Heart right ventricle (tissue), 16 donors: ENCODE data around the gene TOX2. TPM values are rescaled to one million over a fixed set of nuclear protein-coding genes. Genes with fewer than 3 reads are reported as not detected.

Experiments
- ATAC-seq, 8 donors: fragments of 200-7000 bp; cut with Tn5 transposase; one replicate each; pipeline ENCODE4 v1.9.1; 2020; ENCODE audit warnings: mild to moderate bottlenecking in 8 of 8, moderate library complexity in 8 of 8, moderate number of reproducible peaks in 1 of 8
- DNase-seq, 2 donors: peaks; one replicate each; pipeline ENCODE4 v3.0.0-alpha.2; 2020
- H3K27ac ChIP-seq, 10 donors: fragments of 200-600 bp; sonication (generic) in 2 of 10; one replicate each; pipeline versions ENCODE4 v1.5.0 to v1.8.0; 2020 to 2022; ENCODE audit warnings: mild to moderate bottlenecking in 3 of 10
- H3K27me3 ChIP-seq, 7 donors: fragments of 200-600 bp; one replicate each; pipeline ENCODE4 v1.8.0; 2021 to 2022; ENCODE audit warnings: mild to moderate bottlenecking in 2 of 7
- H3K36me3 ChIP-seq, 9 donors: fragments of 200-600 bp; sonication (generic) in 1 of 9; one replicate each; pipeline versions ENCODE4 v1.5.0 to v1.8.0; 2020 to 2022; ENCODE audit warnings: mild to moderate bottlenecking in 2 of 9
- H3K4me1 ChIP-seq, 9 donors: fragments of 200-600 bp; sonication (generic) in 1 of 9; one replicate each; pipeline versions ENCODE4 v1.5.0 to v1.8.0; 2020 to 2022; ENCODE audit warnings: mild to moderate bottlenecking in 4 of 9
- H3K4me3 ChIP-seq, 10 donors: fragments of 200-600 bp; sonication (generic) in 2 of 10; one replicate each; pipeline versions ENCODE4 v1.5.0 to v1.8.0; 2020 to 2022; ENCODE audit warnings: mild to moderate bottlenecking in 7 of 10, moderate library complexity in 2 of 10
- H3K9me3 ChIP-seq, 11 donors: fragments of 200-600 bp in 10 of 11; sonication (generic) in 2 of 11; one replicate each; pipeline versions ENCODE4 v1.5.0 to v1.8.0; 2013 to 2022; ENCODE audit warnings: mild to moderate bottlenecking in 2 of 11, control low read depth in 1 of 11, moderate library complexity in 1 of 11
- CTCF ChIP-seq, 9 donors: fragments of 200-600 bp; sonication (generic) in 2 of 9; IDR thresholded peaks; one replicate each; pipeline versions ENCODE4 v1.5.0 to v1.8.0; 2021 to 2022; ENCODE audit warnings: antibody characterized with exemption in 9 of 9, mild to moderate bottlenecking in 5 of 9, moderate library complexity in 1 of 9
- WGBS, 2 donors: extraction: QIAGEN DNeasy Blood & Tissue Kit; methylation state at CpG; one replicate each; pipeline ENCODE4 v1.1.7; 2013; ENCODE audit warnings: inconsistent platforms in 1 of 2; 5-methylcytosine and 5-hydroxymethylcytosine counted together
- intact Hi-C, 10 donors: fragments of 100-400 bp; cut with DNase I; formaldehyde crosslinking; loops; one replicate each; pipeline versions ENCODE4 v1.11.1 to v1.14.2; 2022
- polyA plus RNA-seq, 2 donors: library from polyadenylated mRNA; stranded (reverse); fragments of 200-250 nt; gene quantifications; one replicate each; pipeline ENCODE4 v1.2.3, GENCODE V29; 2013
- total RNA-seq, 10 donors: library from RNA; stranded (reverse); fragmentation: NEBNext Ultra II Directional in 3 of 10; extraction: Animal tissue kit (Norgen Biotek cat#: 25700) in 3 of 10; gene quantifications; one replicate each; pipeline versions ENCODE4 v1.2.1 to v1.2.4, GENCODE V29; 2021 to 2023
- donor health status: Arrhythmogenic right ventricular cardiomyopathy.
- donor health status: ischemic (EF 13 %, LVEDD 7.1; RV severe dilation, severe dysfunction).
- donor health status: healthy with polysubstance abuse.
- donor health status: DM: no; HTN: yes; CAD: no.
- donor health status: DM: no; HTN: no; CAD: no.
- donor health status: ischemic (EF 25% LVEDD 6.9; RV normal size, moderate dysfunction).
- donor health status: ischemic (EF 25% LVEDD 5.7; RV mildly dilated, moderate dysfunction).
- donor health status: healthy.
- donor health status: DM: yes; HTN: yes; CAD: no.
- donor health status: Ischemic cardiomyopathy.
- donor health status: ischemic (EF 35%, LVEDD 5.7; RV mildly dilated, moderate dysfunction).
- donor health status: nonischemic (EF 11% LVEDD 7.7; RV severe dilation, severe dysfunction).
- donor health status: DM: yes; HTN: yes; CAD: no.
- donor health status: PGD.
- donor health status: ischemic (EF 29% LVEDD 5.4; RV normal size, mild dysfunction).
- donor health status: nonischemic (EF 23%, LVEDD 6.1; RV moderate dilation, normal function).

TOX2 gene
- total and polyA plus RNA-seq, 12 donors: 0.25 to 2.0 (median 1.1) TPM

GRCh38 chr20:44070139-44070900, 155.7 kb downstream of the TOX2 start:
- DNase-seq: no peak
- WGBS, 2 donors: 74 to 88% methylated on average over 17 of the region's 17 CpGs
- Histone ChIP-seq H3K9me3 (no peaks in the 10 kb centered on the region), H3K27me3 (peaks cover 0 to 6% (median 0%) of the 10 kb centered on the region in 7 donors), H3K27ac (peak overlapping the region in 1 of 10 donors; percentile 86), H3K36me3 (no peaks in the 10 kb centered on the region), H3K4me3 (peak overlapping the region in 1 of 10 donors; percentile 27), H3K4me1 (peaks cover 0 to 56% (median 5%) of the 10 kb centered on the region in 9 donors)
- intact Hi-C loops: loop anchor here in 2 of 10 donors (5.0 to 10.0 kb wide), 3 partner anchors 226 to 616 kb away; partner anchors contain the start of gene SRSF6 (in 1 of the 2)
- TF ChIP-seq CTCF (IDR thresholded peaks at IDR 0.05): no peak
- ATAC-seq: no peak

- Histone ChIP-seq H3K4me3 (no peak overlapping the region), H3K9me3 (no peaks in the 10 kb centered on the region), H3K27ac (no peak overlapping the region), H3K36me3 (no peaks in the 10 kb centered on the region), H3K27me3 (peaks cover 0 to 6% (median 0%) of the 10 kb centered on the region in 7 donors), H3K4me1 (peaks cover 0 to 62% (median 5%) of the 10 kb centered on the region in 9 donors)
- intact Hi-C loops: loop anchor here in 2 of 10 donors (5.0 to 10.0 kb wide), 3 partner anchors 226 to 616 kb away; partner anchors contain the start of gene SRSF6 (in 1 of the 2)
- WGBS, 2 donors: 83 to 91% methylated on average over 10 of the region's 10 CpGs
- no peak for DNase-seq
- ATAC-seq: no peak
- no peak for TF ChIP-seq CTCF (IDR thresholded peaks at IDR 0.05)
These were observed 156.4 kb downstream of the TOX2 start for GRCh38 chr20:44071057-44071456.

GRCh38 chr20:44071526-44072111, 157.0 kb downstream of the TOX2 start:
- no peak overlapping the region for H3K4me3 ChIP-seq
- intact Hi-C loops: loop anchor here in 2 of 10 donors (5.0 to 10.0 kb wide), 3 partner anchors 227 to 617 kb away; partner anchors contain the start of gene SRSF6 (in 1 of the 2)
- 80 to 86% methylated on average over 11 of the region's 11 CpGs for WGBS, 2 donors
- peaks cover 0 to 6% (median 0%) of the 10 kb centered on the region in 7 donors for H3K27me3 ChIP-seq
- H3K9me3 ChIP-seq: no peaks in the 10 kb centered on the region
- peaks cover 0 to 62% (median 5%) of the 10 kb centered on the region in 9 donors for H3K4me1 ChIP-seq
- no peak for DNase-seq
- no peak overlapping the region for H3K27ac ChIP-seq
- H3K36me3 ChIP-seq: no peaks in the 10 kb centered on the region
- TF ChIP-seq CTCF (IDR thresholded peaks at IDR 0.05): no peak
- ATAC-seq: no peak

GRCh38 chr20:44072384-44072783, 157.7 kb downstream of the TOX2 start:
- ATAC-seq (no peak), DNase-seq (no peak)
- Histone ChIP-seq H3K36me3 (no peaks in the 10 kb centered on the region), H3K27ac (no peak overlapping the region), H3K4me1 (peaks cover 0 to 62% (median 5%) of the 10 kb centered on the region in 9 donors), H3K27me3 (peaks cover 0 to 6% (median 0%) of the 10 kb centered on the region in 7 donors), H3K9me3 (no peaks in the 10 kb centered on the region), H3K4me3 (no peak overlapping the region)
- intact Hi-C loops: loop anchor here in 2 of 10 donors (5.0 to 10.0 kb wide), 3 partner anchors 228 to 618 kb away; partner anchors contain the start of gene SRSF6 (in 1 of the 2)
- no peak for TF ChIP-seq CTCF (IDR thresholded peaks at IDR 0.05)
- WGBS, 2 donors: 64 to 79% methylated on average over 6 of the region's 6 CpGs
